ENCODE measurements around the gene MAPK8IP1. TPM values are rescaled to one million over a fixed set of nuclear protein-coding genes. Genes with fewer than 3 reads are reported as not detected.

The MAPK8IP1 gene
- total RNA-seq, 1 experiment from 2014 or later: 2.2 TPM

- POLR2A ChIA-PET: no interaction called here
- no peaks in the 10 kb centered on the region for H3K27me3 Mint-ChIP-seq (ENCODE audit: insufficient read depth, unreplicated experiment)
- H3K9me3 Mint-ChIP-seq (ENCODE audit: unreplicated experiment): no peaks in the 10 kb centered on the region
- CTCF ChIA-PET: interaction anchor here (0.6 kb wide), 1 partner anchor 154 kb away, joined by 3 read pairs; no protein-coding TSS in a partner anchor
- no peak overlapping the region for H3K4me3 Mint-ChIP-seq (ENCODE audit: unreplicated experiment)
- no peak for DNase-seq (ENCODE audit: unreplicated experiment)
- H3K4me1 Mint-ChIP-seq (ENCODE audit: insufficient read depth, unreplicated experiment): peaks cover 11% of the 10 kb centered on the region
- intact Hi-C loops (cut with micrococcal nuclease): no loop called here
- peaks cover 16% of the 10 kb centered on the region for H3K36me3 Mint-ChIP-seq (ENCODE audit: insufficient read depth, unreplicated experiment)
- no TSS peak for BruUV-seq (replicated peaks)
- no peak for TF ChIP-seq CTCF (IDR thresholded peaks at IDR 0.05; ENCODE audit: unreplicated experiment)
- no peak overlapping the region for H3K27ac Mint-ChIP-seq (ENCODE audit: low read depth, unreplicated experiment)
Observed at GRCh38 chr11:45852018-45852711, 33.3 kb upstream of the MAPK8IP1 start.

DNA sequence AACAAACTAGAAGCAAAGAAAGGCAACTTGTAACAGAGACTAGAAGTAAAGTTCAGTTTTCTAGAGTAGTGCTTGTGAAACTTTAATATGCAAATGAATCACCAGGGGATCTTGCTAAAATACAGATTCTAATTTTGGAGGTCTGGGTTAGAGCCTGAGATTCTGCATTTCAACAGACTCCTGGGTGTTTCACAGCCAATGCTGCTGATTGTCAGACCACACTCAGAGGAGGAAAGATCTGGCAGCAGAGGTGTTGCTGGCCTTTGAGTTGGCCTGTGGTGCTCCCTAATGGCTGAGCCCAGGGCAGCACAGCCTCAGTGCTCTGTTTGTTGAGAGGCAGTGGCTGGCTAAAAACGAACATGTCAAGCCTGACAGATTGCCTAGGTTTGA, 32.7 kb upstream of the MAPK8IP1 start:
- Mint-ChIP-seq H3K27me3 (ENCODE audit: insufficient read depth, unreplicated experiment) (no peaks in the 10 kb centered on the region), H3K9me3 (ENCODE audit: unreplicated experiment) (no peaks in the 10 kb centered on the region), H3K4me1 (ENCODE audit: insufficient read depth, unreplicated experiment) (peaks cover 11% of the 10 kb centered on the region), H3K4me3 (ENCODE audit: unreplicated experiment) (no peak overlapping the region), H3K27ac (ENCODE audit: low read depth, unreplicated experiment) (no peak overlapping the region), H3K36me3 (ENCODE audit: insufficient read depth, unreplicated experiment) (peaks cover 20% of the 10 kb centered on the region)
- no peak for DNase-seq (ENCODE audit: unreplicated experiment)
- ChIA-PET POLR2A (no interaction called here), CTCF (no interaction called here)
- no TSS peak for BruUV-seq (replicated peaks)
- intact Hi-C loops (cut with micrococcal nuclease): no loop called here
- TF ChIP-seq CTCF (IDR thresholded peaks at IDR 0.05; ENCODE audit: unreplicated experiment): no peak

GRCh38 chr11:45853332-45854219, 31.9 kb upstream of the MAPK8IP1 start:
- Mint-ChIP-seq H3K9me3 (ENCODE audit: unreplicated experiment) (no peaks in the 10 kb centered on the region), H3K27ac (ENCODE audit: low read depth, unreplicated experiment) (no peak overlapping the region), H3K4me1 (ENCODE audit: insufficient read depth, unreplicated experiment) (peaks cover 11% of the 10 kb centered on the region), H3K36me3 (ENCODE audit: insufficient read depth, unreplicated experiment) (peaks cover 20% of the 10 kb centered on the region), H3K27me3 (ENCODE audit: insufficient read depth, unreplicated experiment) (no peaks in the 10 kb centered on the region), H3K4me3 (ENCODE audit: unreplicated experiment) (no peak overlapping the region)
- TF ChIP-seq CTCF (IDR thresholded peaks at IDR 0.05; ENCODE audit: unreplicated experiment): no peak
- ChIA-PET POLR2A (no interaction called here), CTCF (interaction anchor here (0.6 to 2.3 kb wide), 2 partner anchors 11 to 18 kb away, joined by 3 to 6 read pairs; no protein-coding TSS in a partner anchor)
- intact Hi-C loops (cut with micrococcal nuclease): no loop called here
- no peak for DNase-seq (ENCODE audit: unreplicated experiment)
- no TSS peak for BruUV-seq (replicated peaks)

GRCh38 chr11:45855308-45855707, 30.1 kb upstream of the MAPK8IP1 start:
- no peak overlapping the region for H3K27ac Mint-ChIP-seq (ENCODE audit: low read depth, unreplicated experiment)
- no peak for DNase-seq (ENCODE audit: unreplicated experiment)
- intact Hi-C loops (cut with micrococcal nuclease): no loop called here
- H3K27me3 Mint-ChIP-seq (ENCODE audit: insufficient read depth, unreplicated experiment): no peaks in the 10 kb centered on the region
- H3K9me3 Mint-ChIP-seq (ENCODE audit: unreplicated experiment): no peaks in the 10 kb centered on the region
- H3K4me3 Mint-ChIP-seq (ENCODE audit: unreplicated experiment): no peak overlapping the region
- no TSS peak for BruUV-seq (replicated peaks)
- H3K36me3 Mint-ChIP-seq (ENCODE audit: insufficient read depth, unreplicated experiment): peaks cover 24% of the 10 kb centered on the region
- no peak for TF ChIP-seq CTCF (IDR thresholded peaks at IDR 0.05; ENCODE audit: unreplicated experiment)
- POLR2A ChIA-PET: interaction anchor here (0.8 kb wide), 1 partner anchor 8 kb away, joined by 3 read pairs; the partner anchor contains the start of gene CRY2
- peaks cover 19% of the 10 kb centered on the region for H3K4me1 Mint-ChIP-seq (ENCODE audit: insufficient read depth, unreplicated experiment)
- CTCF ChIA-PET: interaction anchor here (2.3 kb wide), 1 partner anchor 13 kb away, joined by 6 read pairs; no protein-coding TSS in a partner anchor
